HEK293 (cell line): ENCODE results near the gene TFPI.

Experiments
- CTCF ChIA-PET: fragments of 350-600 bp; formaldehyde crosslinking; extraction: SDS; loops from one replicate; lab custom pipeline; 2021; ENCODE audit warnings: antibody characterized with exemption; lab: Yijun Ruan, JAX
- POLR2A ChIA-PET: fragments of 300-600 bp; formaldehyde crosslinking; extraction: SDS; loops from one replicate; lab custom pipeline; 2020; ENCODE audit warnings: antibody characterized with exemption, inconsistent platforms; lab: Yijun Ruan, JAX
- H3K27ac ChIP-seq: fragments of 200-500 bp; sonication (Bioruptor generic); 2 replicates; pipeline ENCODE4 v1.5.1; 2014; ENCODE audit warnings: low read depth, low read length, control low read depth, inconsistent platforms; ENCODE audit errors: extremely low read depth
- H3K36me3 ChIP-seq, 2 experiments: fragments of 200-500 bp in 1 of 2; sonication (Bioruptor generic) in 1 of 2; 1 replicate in 1 of 2; 2 replicates in 1 of 2; pipeline ENCODE4 v1.5.1; 2014 to 2017; ENCODE audit warnings: inconsistent platforms in 2 of 2, low read length in 2 of 2; ENCODE audit not compliant: control insufficient read depth in 2 of 2, insufficient read depth in 1 of 2
- H3K4me1 ChIP-seq: fragments of 200-500 bp; sonication (Bioruptor generic); 2 replicates; pipeline ENCODE4 v1.5.1; 2014; ENCODE audit warnings: mild to moderate bottlenecking, low read length, inconsistent platforms; ENCODE audit not compliant: control insufficient read depth, insufficient read depth
- H3K4me3 ChIP-seq: 2 replicates; pipeline ENCODE4 v1.5.1; 2011; ENCODE audit warnings: low read depth, mild to moderate bottlenecking, control low read depth, low read length, moderate library complexity
- H3K9me3 ChIP-seq: fragments of 200-500 bp; sonication (Bioruptor generic); 2 replicates; pipeline ENCODE4 v1.5.1; 2014; ENCODE audit warnings: low read depth, low read length, inconsistent platforms; ENCODE audit not compliant: control insufficient read depth, insufficient read depth
- BCL11B ChIP-seq: fragments of 450-650 bp; formaldehyde crosslinking; IDR thresholded peaks from 2 replicates; pipeline ENCODE4 v1.5.1; 2016; ENCODE audit warnings: low read depth, missing biosample characterization, missing genetic modification characterization
- GLIS1 ChIP-seq: fragments of 450-650 bp; formaldehyde crosslinking; IDR thresholded peaks from 2 replicates; pipeline ENCODE4 v1.5.1; 2016; ENCODE audit warnings: missing biosample characterization, missing genetic modification characterization
- OVOL3 ChIP-seq: fragments of 450-650 bp; formaldehyde crosslinking; IDR thresholded peaks from 2 replicates; pipeline ENCODE4 v1.5.1; 2016; ENCODE audit warnings: missing biosample characterization, missing genetic modification characterization
- SALL2 ChIP-seq: fragments of 450-650 bp; formaldehyde crosslinking; IDR thresholded peaks from 2 replicates; pipeline ENCODE4 v1.5.0; 2017; ENCODE audit warnings: missing biosample characterization, mild to moderate bottlenecking, missing genetic modification characterization, borderline replicate concordance
- WT1 ChIP-seq: fragments of 450-650 bp; formaldehyde crosslinking; IDR thresholded peaks from 2 replicates; pipeline ENCODE4 v1.5.1; 2016; ENCODE audit warnings: missing biosample characterization, missing genetic modification characterization
- ZBTB8A ChIP-seq: fragments of 450-650 bp; formaldehyde crosslinking; IDR thresholded peaks from 2 replicates; pipeline ENCODE4 v1.5.1; 2016; ENCODE audit warnings: missing biosample characterization, missing genetic modification characterization
- ZNF133 ChIP-seq: fragments of 450-650 bp; formaldehyde crosslinking; IDR thresholded peaks from 2 replicates; pipeline ENCODE4 v1.5.1; 2016; ENCODE audit warnings: missing biosample characterization, missing genetic modification characterization
- ZNF266 ChIP-seq: fragments of 450-650 bp; formaldehyde crosslinking; IDR thresholded peaks from 2 replicates; pipeline ENCODE4 v1.5.1; 2016; ENCODE audit warnings: missing biosample characterization, missing genetic modification characterization, low read depth
- ZNF350 ChIP-seq: fragments of 450-650 bp; formaldehyde crosslinking; IDR thresholded peaks from 2 replicates; pipeline ENCODE4 v1.5.0; 2017; ENCODE audit warnings: missing biosample characterization, mild to moderate bottlenecking, missing genetic modification characterization
- ZNF404 ChIP-seq: fragments of 450-650 bp; formaldehyde crosslinking; IDR thresholded peaks from 2 replicates; pipeline ENCODE4 v1.5.1; 2017; ENCODE audit warnings: missing biosample characterization, missing genetic modification characterization
- ZNF548 ChIP-seq: fragments of 450-650 bp; formaldehyde crosslinking; IDR thresholded peaks from 2 replicates; pipeline ENCODE4 v1.5.1; 2016; ENCODE audit warnings: missing biosample characterization, missing genetic modification characterization
- ZNF558 ChIP-seq: fragments of 450-650 bp; formaldehyde crosslinking; IDR thresholded peaks from 2 replicates; pipeline ENCODE4 v1.5.1; 2016; ENCODE audit warnings: missing biosample characterization, missing genetic modification characterization
- ZNF585B ChIP-seq: fragments of 450-650 bp; formaldehyde crosslinking; IDR thresholded peaks from 2 replicates; pipeline ENCODE4 v1.5.1; 2016; ENCODE audit warnings: missing biosample characterization, missing genetic modification characterization
- ZNF76 ChIP-seq: fragments of 450-650 bp; formaldehyde crosslinking; IDR thresholded peaks from 2 replicates; pipeline ENCODE4; 2016; ENCODE audit warnings: low read depth, missing biosample characterization, missing genetic modification characterization, borderline replicate concordance
- TF ChIP-seq, protein P1 (sequence below): fragments of 450-650 bp; formaldehyde crosslinking; IDR thresholded peaks from 2 replicates; pipeline ENCODE4 v1.5.1; 2017; ENCODE audit warnings: missing biosample characterization, mild to moderate bottlenecking, missing genetic modification characterization, moderate library complexity
- TF ChIP-seq, protein P2 (sequence below): IDR thresholded peaks from 2 replicates; pipeline ENCODE4 v1.6.1; 2011; ENCODE audit warnings: mild to moderate bottlenecking, low read depth, low read length, borderline replicate concordance
- TF ChIP-seq, protein P3 (sequence below): fragments of 450-650 bp; formaldehyde crosslinking; IDR thresholded peaks from 2 replicates; pipeline ENCODE4 v1.5.1; 2016; ENCODE audit warnings: missing biosample characterization, missing genetic modification characterization
- TF ChIP-seq, protein P4 (sequence below): fragments of 450-650 bp; formaldehyde crosslinking; IDR thresholded peaks from 2 replicates; pipeline ENCODE4 v1.5.1; 2017; ENCODE audit warnings: missing biosample characterization, missing genetic modification characterization
- TF ChIP-seq, protein P5 (sequence below): fragments of 450-650 bp; formaldehyde crosslinking; IDR thresholded peaks from 2 replicates; pipeline ENCODE4 v1.5.1; 2016; ENCODE audit warnings: missing biosample characterization, missing genetic modification characterization

TFPI gene

DNA sequence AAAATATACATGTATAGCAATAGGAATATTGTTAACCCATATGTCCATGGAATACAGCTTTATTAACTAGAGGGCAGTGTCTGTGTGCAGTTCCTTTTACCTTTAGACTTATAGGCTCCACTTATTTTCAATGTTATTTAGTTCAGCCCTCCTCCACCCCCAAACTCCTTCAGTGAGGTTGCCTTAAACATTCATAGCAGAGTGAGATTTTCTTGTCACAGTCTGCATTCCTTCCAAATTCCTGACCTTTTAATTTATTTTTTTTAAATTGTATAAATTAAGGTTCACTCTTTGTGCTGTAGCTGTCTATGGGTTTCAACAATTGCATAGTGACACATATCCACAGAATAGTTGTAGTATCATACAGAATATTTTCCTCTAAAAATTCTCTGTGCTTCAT, 30.9 kb downstream of the TFPI start:
- POLR2A ChIA-PET = no interaction called here
- peaks cover 0 to 2% of the 10 kb centered on the region in 2 experiments; a peak in 1 of 3 replicates for H3K36me3 ChIP-seq
- CTCF ChIA-PET = no interaction called here
- TF ChIP-seq ZNF133 (no peak), ZNF585B (tag by site-specific recombination) (no peak), OVOL3 (no peak), ZBTB8A (no peak), ZNF76 (tag by site-specific recombination) (no peak), ZNF350 (no peak), ZNF548 (no peak), ZNF404 (tag by site-specific recombination) (no peak), GLIS1 (no peak), SALL2 (tag by site-specific recombination) (no peak), WT1 (tag by site-specific recombination) (no peak), ZNF558 (tag by site-specific recombination) (no peak), BCL11B (tag by site-specific recombination) (no peak), ZNF266 (no peak)
- TF ChIP-seq, protein P1, sequence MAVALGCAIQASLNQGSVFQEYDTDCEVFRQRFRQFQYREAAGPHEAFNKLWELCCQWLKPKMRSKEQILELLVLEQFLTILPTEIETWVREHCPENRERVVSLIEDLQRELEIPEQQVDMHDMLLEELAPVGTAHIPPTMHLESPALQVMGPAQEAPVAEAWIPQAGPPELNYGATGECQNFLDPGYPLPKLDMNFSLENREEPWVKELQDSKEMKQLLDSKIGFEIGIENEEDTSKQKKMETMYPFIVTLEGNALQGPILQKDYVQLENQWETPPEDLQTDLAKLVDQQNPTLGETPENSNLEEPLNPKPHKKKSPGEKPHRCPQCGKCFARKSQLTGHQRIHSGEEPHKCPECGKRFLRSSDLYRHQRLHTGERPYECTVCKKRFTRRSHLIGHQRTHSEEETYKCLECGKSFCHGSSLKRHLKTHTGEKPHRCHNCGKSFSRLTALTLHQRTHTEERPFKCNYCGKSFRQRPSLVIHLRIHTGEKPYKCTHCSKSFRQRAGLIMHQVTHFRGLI (tag by site-specific recombination) = no peak
- TF ChIP-seq, protein P2, sequence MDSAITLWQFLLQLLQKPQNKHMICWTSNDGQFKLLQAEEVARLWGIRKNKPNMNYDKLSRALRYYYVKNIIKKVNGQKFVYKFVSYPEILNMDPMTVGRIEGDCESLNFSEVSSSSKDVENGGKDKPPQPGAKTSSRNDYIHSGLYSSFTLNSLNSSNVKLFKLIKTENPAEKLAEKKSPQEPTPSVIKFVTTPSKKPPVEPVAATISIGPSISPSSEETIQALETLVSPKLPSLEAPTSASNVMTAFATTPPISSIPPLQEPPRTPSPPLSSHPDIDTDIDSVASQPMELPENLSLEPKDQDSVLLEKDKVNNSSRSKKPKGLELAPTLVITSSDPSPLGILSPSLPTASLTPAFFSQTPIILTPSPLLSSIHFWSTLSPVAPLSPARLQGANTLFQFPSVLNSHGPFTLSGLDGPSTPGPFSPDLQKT = no peak
- TF ChIP-seq, protein P3, sequence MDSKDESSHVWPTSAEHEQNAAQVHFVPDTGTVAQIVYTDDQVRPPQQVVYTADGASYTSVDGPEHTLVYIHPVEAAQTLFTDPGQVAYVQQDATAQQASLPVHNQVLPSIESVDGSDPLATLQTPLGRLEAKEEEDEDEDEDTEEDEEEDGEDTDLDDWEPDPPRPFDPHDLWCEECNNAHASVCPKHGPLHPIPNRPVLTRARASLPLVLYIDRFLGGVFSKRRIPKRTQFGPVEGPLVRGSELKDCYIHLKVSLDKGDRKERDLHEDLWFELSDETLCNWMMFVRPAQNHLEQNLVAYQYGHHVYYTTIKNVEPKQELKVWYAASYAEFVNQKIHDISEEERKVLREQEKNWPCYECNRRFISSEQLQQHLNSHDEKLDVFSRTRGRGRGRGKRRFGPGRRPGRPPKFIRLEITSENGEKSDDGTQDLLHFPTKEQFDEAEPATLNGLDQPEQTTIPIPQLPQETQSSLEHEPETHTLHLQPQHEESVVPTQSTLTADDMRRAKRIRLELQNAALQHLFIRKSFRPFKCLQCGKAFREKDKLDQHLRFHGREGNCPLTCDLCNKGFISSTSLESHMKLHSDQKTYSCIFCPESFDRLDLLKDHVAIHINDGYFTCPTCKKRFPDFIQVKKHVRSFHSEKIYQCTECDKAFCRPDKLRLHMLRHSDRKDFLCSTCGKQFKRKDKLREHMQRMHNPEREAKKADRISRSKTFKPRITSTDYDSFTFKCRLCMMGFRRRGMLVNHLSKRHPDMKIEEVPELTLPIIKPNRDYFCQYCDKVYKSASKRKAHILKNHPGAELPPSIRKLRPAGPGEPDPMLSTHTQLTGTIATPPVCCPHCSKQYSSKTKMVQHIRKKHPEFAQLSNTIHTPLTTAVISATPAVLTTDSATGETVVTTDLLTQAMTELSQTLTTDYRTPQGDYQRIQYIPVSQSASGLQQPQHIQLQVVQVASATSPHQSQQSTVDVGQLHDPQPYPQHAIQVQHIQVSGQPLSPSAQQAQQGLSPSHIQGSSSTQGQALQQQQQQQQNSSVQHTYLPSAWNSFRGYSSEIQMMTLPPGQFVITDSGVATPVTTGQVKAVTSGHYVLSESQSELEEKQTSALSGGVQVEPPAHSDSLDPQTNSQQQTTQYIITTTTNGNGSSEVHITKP = no peak
- TF ChIP-seq, protein P4, sequence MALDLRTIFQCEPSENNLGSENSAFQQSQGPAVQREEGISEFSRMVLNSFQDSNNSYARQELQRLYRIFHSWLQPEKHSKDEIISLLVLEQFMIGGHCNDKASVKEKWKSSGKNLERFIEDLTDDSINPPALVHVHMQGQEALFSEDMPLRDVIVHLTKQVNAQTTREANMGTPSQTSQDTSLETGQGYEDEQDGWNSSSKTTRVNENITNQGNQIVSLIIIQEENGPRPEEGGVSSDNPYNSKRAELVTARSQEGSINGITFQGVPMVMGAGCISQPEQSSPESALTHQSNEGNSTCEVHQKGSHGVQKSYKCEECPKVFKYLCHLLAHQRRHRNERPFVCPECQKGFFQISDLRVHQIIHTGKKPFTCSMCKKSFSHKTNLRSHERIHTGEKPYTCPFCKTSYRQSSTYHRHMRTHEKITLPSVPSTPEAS = no peak
- TF ChIP-seq, protein P5, sequence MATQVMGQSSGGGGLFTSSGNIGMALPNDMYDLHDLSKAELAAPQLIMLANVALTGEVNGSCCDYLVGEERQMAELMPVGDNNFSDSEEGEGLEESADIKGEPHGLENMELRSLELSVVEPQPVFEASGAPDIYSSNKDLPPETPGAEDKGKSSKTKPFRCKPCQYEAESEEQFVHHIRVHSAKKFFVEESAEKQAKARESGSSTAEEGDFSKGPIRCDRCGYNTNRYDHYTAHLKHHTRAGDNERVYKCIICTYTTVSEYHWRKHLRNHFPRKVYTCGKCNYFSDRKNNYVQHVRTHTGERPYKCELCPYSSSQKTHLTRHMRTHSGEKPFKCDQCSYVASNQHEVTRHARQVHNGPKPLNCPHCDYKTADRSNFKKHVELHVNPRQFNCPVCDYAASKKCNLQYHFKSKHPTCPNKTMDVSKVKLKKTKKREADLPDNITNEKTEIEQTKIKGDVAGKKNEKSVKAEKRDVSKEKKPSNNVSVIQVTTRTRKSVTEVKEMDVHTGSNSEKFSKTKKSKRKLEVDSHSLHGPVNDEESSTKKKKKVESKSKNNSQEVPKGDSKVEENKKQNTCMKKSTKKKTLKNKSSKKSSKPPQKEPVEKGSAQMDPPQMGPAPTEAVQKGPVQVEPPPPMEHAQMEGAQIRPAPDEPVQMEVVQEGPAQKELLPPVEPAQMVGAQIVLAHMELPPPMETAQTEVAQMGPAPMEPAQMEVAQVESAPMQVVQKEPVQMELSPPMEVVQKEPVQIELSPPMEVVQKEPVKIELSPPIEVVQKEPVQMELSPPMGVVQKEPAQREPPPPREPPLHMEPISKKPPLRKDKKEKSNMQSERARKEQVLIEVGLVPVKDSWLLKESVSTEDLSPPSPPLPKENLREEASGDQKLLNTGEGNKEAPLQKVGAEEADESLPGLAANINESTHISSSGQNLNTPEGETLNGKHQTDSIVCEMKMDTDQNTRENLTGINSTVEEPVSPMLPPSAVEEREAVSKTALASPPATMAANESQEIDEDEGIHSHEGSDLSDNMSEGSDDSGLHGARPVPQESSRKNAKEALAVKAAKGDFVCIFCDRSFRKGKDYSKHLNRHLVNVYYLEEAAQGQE (tag by site-specific recombination) = no peak
- no peak overlapping the region for H3K27ac ChIP-seq
- no peaks in the 10 kb centered on the region for H3K9me3 ChIP-seq
- no peak overlapping the region for H3K4me3 ChIP-seq
- H3K4me1 ChIP-seq = peaks cover 13% of the 10 kb centered on the region; the same call in 1 of the 2 replicates
